Measurements from ENCODE around the gene LTB4R. TPM values are rescaled to one million over a fixed set of nuclear protein-coding genes. Genes with fewer than 3 reads are reported as not detected.

Gene LTB4R
- polyA plus RNA-seq, 2 of the 4 experiments (the other 2 are of a cell fraction) = 8.3 to 10.2 TPM

DNA sequence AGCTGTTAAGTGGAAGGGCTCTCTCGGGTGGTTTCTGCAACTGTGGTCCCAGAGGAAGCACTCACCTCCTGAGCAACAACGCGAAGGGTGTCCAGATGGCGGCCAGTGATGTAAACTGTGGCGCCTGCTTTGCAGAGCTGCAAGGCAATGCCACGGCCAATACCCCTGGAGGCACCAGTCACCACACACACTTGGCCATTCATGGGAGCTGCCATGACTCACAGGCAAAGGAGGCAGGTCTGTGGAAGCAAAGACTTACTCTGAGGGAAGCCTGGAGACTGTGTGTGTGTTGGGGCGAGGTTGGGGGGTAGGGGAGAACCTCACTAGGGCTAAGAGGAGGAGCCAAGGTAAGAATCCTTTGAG is 12.4 kb upstream of the LTB4R start:
- TF ChIP-seq E2F6 (IDR thresholded peaks at IDR 0.05; ENCODE audit: borderline replicate concordance, low read depth) = 0 out of 2 replicates have a peak, but pooled peaks have one; percentile 51
- no peak for TF ChIP-seq TP53 (CRISPR knock-in tag; IDR thresholded peaks at IDR 0.05)
- peaks cover 15% of the 10 kb centered on the region; the same call in 2 of the 3 replicates for H3K4me1 ChIP-seq
- POLR2A ChIA-PET = interaction anchor here (1.1 to 3.4 kb wide), 6 partner anchors 8 to 133 kb away, joined by 4 to 53 read pairs (median 6); partner anchors contain the start of genes CHMP4A, RABGGTA and TINF2
- FAIRE-seq (no peak), DNase-seq (ENCODE audit: low read depth in 1 of 2, low spot score in 1 of 2) (peak; percentile 42 to 60), ATAC-seq (peak; percentile 60 to 69)
- peak overlapping the region; percentile 81 for H3K4me2 ChIP-seq
- H3K4me3 ChIP-seq = peak overlapping the region; percentile 81
- 35% methylated on average over 7 of the region's 7 CpGs for WGBS (ENCODE audit: missing lambda C conversion rate)
- H3K9me3 ChIP-seq = no peaks in the 10 kb centered on the region
- CTCF ChIA-PET = interaction anchor here (0.9 to 46.6 kb wide), 7 partner anchors 12 to 131 kb away, joined by 3 to 1142 read pairs (median 135); partner anchors contain the start of genes CBLN3, CIDEB, KHNYN and LTB4R
- H3K27ac ChIP-seq = peak overlapping the region; percentile 82 to 92

GRCh38 chr14:24299255-24300191 is 11.8 kb upstream of the LTB4R start, which contains the start of the genes DHRS1 and NOP9:
DHRS1 (minus strand) TSS chr14:24299780; CDS start chr14:24299106, 674 bp downstream.
NOP9 (plus strand) TSS chr14:24299850; CDS start chr14:24299955, 105 bp downstream.
- peak; percentile 62 to 82 for ATAC-seq
- Histone ChIP-seq H3K4me1 (peaks cover 15% of the 10 kb centered on the region; the same call in 2 of the 3 replicates), H3K4me2 (peak within 1 kb of the TSS; percentile 81), H3K4me3 (peak within 1 kb of the TSS; percentile 81), H3K9me3 (no peaks in the 10 kb centered on the region), H3K27ac (peak within 1 kb of the TSS; percentile 82 to 92)
- DNase-seq (ENCODE audit: low read depth in 1 of 2, low spot score in 1 of 2) = peak; percentile 87 to 91
- whole genome bisulfite sequencing (ENCODE audit: missing lambda C conversion rate) = 2% methylated on average over 26 of the region's 75 CpGs
- FAIRE-seq = no peak
- ChIA-PET POLR2A (interaction anchor here (1.0 to 3.4 kb wide), 8 partner anchors 8 to 132 kb away, joined by 4 to 53 read pairs (median 6); partner anchors contain the start of genes CHMP4A, CIDEB, KHNYN and RABGGTA), CTCF (interaction anchor here (0.9 to 46.6 kb wide), 8 partner anchors 11 to 130 kb away, joined by 3 to 1142 read pairs (median 70); partner anchors contain the start of genes CBLN3, CIDEB, KHNYN and LTB4R)
- TF ChIP-seq RAD21 (conservative IDR thresholded peaks at IDR 0.05 in 1 of 2, IDR thresholded peaks at IDR 0.05 in 1 of 2) (no peak), HEYL (CRISPR knock-in tag; IDR thresholded peaks at IDR 0.05) (no peak), POLR2A (IDR thresholded peaks at IDR 0.05; ENCODE audit: low read length) (peak; percentile 61), JUNB (IDR thresholded peaks at IDR 0.05) (no peak), HOXB5 (CRISPR knock-in tag; IDR thresholded peaks at IDR 0.05) (no peak), FOSL2 (IDR thresholded peaks at IDR 0.05) (no peak), FOSL2 (CRISPR knock-in tag; IDR thresholded peaks at IDR 0.05) (peak; percentile 40; the same call in 1 of the 2 replicates), HDAC2 (IDR thresholded peaks at IDR 0.05) (no peak; the same call in 1 of the 2 replicates), FOXS1 (CRISPR knock-in tag; IDR thresholded peaks at IDR 0.05) (no peak), SREBF2 (IDR thresholded peaks at IDR 0.05) (no peak), MYC (IDR thresholded peaks at IDR 0.05; ENCODE audit: borderline replicate concordance, low read length) (peak; percentile 55; the same call in 1 of the 2 replicates), RCOR1 (IDR thresholded peaks at IDR 0.05; ENCODE audit: low read depth, low read length) (no peak), ZC3H11A (IDR thresholded peaks at IDR 0.05) (no peak), KDM5A (IDR thresholded peaks at IDR 0.05) (peak; percentile 85), E2F6 (IDR thresholded peaks at IDR 0.05; ENCODE audit: borderline replicate concordance, low read depth) (no peak), HOXB13 (CRISPR knock-in tag; IDR thresholded peaks at IDR 0.05; ENCODE audit: low read depth) (no peak), JUN (IDR thresholded peaks at IDR 0.05) (peak; percentile 45 to 74; a peak in 2 of 5 replicates), FOSB (CRISPR knock-in tag; IDR thresholded peaks at IDR 0.05) (no peak), EP300 (IDR thresholded peaks at IDR 0.05) (no peak), RFX5 (IDR thresholded peaks at IDR 0.05) (0 out of 2 replicates have a peak, but pooled peaks have one; percentile 23), ZFP36 (IDR thresholded peaks at IDR 0.05; ENCODE audit: borderline replicate concordance, partially characterized antibody) (no peak), RNF2 (IDR thresholded peaks at IDR 0.05; ENCODE audit: borderline replicate concordance, low read depth) (no peak), TFCP2L1 (CRISPR knock-in tag; IDR thresholded peaks at IDR 0.05) (no peak), NR3C1 (IDR thresholded peaks at IDR 0.05) (no peak), TP53 (CRISPR knock-in tag; IDR thresholded peaks at IDR 0.05) (no peak), EHMT2 (IDR thresholded peaks at IDR 0.05; ENCODE audit: low read depth) (no peak), CBX8 (IDR thresholded peaks at IDR 0.05) (no peak)
- TF ChIP-seq, protein P1, sequence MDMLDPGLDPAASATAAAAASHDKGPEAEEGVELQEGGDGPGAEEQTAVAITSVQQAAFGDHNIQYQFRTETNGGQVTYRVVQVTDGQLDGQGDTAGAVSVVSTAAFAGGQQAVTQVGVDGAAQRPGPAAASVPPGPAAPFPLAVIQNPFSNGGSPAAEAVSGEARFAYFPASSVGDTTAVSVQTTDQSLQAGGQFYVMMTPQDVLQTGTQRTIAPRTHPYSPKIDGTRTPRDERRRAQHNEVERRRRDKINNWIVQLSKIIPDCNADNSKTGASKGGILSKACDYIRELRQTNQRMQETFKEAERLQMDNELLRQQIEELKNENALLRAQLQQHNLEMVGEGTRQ (IDR thresholded peaks at IDR 0.05) = no peak
- TF ChIP-seq, protein P2, sequence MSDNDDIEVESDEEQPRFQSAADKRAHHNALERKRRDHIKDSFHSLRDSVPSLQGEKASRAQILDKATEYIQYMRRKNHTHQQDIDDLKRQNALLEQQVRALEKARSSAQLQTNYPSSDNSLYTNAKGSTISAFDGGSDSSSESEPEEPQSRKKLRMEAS (IDR thresholded peaks at IDR 0.05) = peak; percentile 86
- TF ChIP-seq, protein P3, sequence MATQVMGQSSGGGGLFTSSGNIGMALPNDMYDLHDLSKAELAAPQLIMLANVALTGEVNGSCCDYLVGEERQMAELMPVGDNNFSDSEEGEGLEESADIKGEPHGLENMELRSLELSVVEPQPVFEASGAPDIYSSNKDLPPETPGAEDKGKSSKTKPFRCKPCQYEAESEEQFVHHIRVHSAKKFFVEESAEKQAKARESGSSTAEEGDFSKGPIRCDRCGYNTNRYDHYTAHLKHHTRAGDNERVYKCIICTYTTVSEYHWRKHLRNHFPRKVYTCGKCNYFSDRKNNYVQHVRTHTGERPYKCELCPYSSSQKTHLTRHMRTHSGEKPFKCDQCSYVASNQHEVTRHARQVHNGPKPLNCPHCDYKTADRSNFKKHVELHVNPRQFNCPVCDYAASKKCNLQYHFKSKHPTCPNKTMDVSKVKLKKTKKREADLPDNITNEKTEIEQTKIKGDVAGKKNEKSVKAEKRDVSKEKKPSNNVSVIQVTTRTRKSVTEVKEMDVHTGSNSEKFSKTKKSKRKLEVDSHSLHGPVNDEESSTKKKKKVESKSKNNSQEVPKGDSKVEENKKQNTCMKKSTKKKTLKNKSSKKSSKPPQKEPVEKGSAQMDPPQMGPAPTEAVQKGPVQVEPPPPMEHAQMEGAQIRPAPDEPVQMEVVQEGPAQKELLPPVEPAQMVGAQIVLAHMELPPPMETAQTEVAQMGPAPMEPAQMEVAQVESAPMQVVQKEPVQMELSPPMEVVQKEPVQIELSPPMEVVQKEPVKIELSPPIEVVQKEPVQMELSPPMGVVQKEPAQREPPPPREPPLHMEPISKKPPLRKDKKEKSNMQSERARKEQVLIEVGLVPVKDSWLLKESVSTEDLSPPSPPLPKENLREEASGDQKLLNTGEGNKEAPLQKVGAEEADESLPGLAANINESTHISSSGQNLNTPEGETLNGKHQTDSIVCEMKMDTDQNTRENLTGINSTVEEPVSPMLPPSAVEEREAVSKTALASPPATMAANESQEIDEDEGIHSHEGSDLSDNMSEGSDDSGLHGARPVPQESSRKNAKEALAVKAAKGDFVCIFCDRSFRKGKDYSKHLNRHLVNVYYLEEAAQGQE (IDR thresholded peaks at IDR 0.05) = peak; percentile 36; the same call in 1 of the 2 replicates
